ENCODE data around the gene POU6F2.

DNA sequence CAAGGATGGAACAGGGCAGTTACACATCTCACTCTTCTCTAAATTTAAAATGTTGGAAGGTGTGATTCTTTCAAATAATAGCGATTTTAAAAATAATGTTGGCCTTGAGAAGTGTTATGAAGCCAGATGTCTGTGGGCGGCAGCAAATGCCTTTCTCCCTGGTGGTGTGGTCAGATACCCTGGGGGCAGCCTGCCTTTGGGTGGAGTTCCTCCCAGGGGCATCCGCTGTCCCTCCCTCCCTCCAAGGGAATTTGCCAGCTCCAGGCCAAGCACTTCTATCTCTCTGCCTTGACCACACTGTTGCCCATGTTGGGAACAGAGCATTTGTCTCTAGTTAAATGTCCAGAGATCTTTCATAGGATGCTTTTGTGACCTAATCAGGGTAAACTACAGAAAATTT, 121.4 kb downstream of the POU6F2 start:
- TF ChIP-seq, protein P1, sequence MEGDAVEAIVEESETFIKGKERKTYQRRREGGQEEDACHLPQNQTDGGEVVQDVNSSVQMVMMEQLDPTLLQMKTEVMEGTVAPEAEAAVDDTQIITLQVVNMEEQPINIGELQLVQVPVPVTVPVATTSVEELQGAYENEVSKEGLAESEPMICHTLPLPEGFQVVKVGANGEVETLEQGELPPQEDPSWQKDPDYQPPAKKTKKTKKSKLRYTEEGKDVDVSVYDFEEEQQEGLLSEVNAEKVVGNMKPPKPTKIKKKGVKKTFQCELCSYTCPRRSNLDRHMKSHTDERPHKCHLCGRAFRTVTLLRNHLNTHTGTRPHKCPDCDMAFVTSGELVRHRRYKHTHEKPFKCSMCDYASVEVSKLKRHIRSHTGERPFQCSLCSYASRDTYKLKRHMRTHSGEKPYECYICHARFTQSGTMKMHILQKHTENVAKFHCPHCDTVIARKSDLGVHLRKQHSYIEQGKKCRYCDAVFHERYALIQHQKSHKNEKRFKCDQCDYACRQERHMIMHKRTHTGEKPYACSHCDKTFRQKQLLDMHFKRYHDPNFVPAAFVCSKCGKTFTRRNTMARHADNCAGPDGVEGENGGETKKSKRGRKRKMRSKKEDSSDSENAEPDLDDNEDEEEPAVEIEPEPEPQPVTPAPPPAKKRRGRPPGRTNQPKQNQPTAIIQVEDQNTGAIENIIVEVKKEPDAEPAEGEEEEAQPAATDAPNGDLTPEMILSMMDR (IDR thresholded peaks at IDR 0.05): no peak
- TF ChIP-seq POLR2AphosphoS5 (IDR thresholded peaks at IDR 0.05; ENCODE audit: low read depth, low read length): no peak
- no peak for TF ChIP-seq SIN3A (IDR thresholded peaks at IDR 0.05; ENCODE audit: borderline replicate concordance, insufficient read depth, low read depth, low read length)
- no peak for TF ChIP-seq TCF7L2 (IDR thresholded peaks at IDR 0.05; ENCODE audit: low read depth, low read length)
